ENCODE measurements around the gene IQGAP1.

The IQGAP1 gene

DNA sequence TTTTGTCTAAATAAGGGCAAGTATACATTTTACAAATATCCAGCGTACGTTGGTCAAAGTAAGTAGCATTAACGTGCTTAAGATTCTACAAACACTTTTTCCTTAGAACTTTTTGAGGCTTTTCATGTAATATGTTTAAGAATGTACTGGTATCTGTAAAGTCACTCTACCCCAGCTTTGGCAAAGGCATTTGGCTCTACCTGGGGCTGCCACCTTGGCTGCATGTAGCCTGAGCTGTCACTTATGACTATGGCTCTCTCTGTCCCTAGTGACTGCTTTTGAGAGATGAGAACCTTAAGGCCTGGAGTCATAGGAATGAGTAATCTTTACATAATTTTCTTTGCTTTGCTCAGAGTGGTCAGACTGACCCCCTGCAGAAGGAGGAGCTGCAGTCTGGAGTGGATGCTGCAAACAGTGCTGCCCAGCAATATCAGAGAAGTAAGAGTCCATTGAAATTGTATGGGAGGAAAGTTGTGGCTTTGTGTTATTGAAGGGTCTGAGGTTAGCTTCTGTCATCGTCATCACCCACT lies 61.2 kb downstream of the IQGAP1 start:
- no peak for DNase-seq

- DNase-seq, result no peak
Measured at GRCh38 chr15:90451053-90451850, 63.2 kb downstream of the IQGAP1 start.

- no peak for DNase-seq
Measured at GRCh38 chr15:90456236-90456635, 68.2 kb downstream of the IQGAP1 start.

GRCh38 chr15:90458061-90458460 lies 70.0 kb downstream of the IQGAP1 start:
- no peak for DNase-seq

DNA sequence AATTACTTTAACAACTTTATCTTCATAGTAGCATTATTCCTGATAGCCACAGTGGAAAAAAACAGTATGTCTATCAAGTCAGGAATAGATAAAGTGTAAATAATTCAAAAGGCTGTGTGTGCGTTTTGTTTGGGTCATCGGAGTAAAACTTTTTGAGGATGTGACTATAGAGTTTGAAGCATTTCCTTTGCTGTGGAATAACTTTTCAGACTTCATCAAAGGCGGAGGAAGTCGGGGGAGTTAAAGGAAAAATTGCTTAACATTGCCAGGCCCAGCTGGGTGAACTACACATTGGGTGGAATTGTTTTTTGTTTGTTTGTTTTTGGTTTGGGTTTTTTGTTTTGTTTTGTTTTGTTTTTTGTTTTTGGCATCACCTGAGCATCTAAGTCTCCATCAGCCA lies 71.3 kb downstream of the IQGAP1 start:
- no peak for DNase-seq

GRCh38 chr15:90460142-90460824 lies 72.2 kb downstream of the IQGAP1 start:
- no peak for DNase-seq

GRCh38 chr15:90463381-90463780 lies 75.3 kb downstream of the IQGAP1 start:
- no peak for DNase-seq

GRCh38 chr15:90465140-90465929 lies 77.3 kb downstream of the IQGAP1 start:
- DNase-seq, result no peak

DNA sequence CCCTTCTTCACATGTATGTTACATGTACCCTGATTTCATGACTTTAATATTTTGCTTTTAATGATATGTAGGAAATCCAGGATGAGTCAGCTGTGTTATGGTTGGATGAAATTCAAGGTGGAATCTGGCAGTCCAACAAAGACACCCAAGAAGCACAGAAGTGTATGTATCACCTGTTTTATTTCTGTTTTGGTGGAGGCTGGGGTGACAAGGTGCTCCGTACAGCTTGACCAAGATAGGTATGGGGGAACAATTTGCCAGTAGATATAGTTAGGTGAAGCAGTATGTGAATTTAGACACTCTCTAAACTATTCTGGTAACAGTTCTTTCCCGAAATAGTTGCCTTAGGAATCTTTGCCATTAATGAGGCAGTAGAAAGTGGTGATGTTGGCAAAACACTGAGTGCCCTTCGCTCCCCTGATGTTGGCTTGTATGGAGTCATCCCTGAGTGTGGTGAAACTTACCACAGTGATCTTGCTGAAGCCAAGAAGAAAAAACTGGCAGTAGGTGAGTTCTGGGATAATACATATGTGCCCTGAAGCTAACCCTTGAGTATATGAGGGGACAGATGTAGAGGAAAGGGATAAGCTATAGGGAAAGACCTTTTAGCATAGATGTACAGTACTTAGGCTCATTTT lies 78.0 kb downstream of the IQGAP1 start:
- no peak for DNase-seq

- DNase-seq, result no peak
Measured at GRCh38 chr15:90469723-90470122, 81.7 kb downstream of the IQGAP1 start.

- DNase-seq, result no peak
Measured at GRCh38 chr15:90470453-90470852, 82.4 kb downstream of the IQGAP1 start.

DNA sequence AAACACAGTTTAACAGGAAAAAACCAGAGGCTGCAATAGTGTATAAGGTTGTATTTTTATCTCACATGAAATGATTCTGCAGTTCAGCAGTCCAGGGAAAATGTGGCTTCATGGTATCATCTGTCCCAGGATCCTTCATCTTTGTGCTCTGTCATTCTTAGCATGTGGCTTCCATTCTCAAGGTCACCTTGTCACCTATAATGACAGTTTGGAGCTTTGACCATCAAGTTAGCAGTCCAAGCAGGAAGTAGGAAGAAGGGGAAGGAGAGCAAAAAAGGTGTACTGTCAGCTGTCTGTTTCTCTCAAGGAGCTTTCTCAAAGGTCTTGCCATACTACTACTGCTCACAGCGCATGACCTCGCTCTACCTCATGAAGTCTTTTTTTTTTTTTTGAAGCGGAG lies 83.1 kb downstream of the IQGAP1 start:
- DNase-seq, result no peak

- DNase-seq, result no peak
Measured at GRCh38 chr15:90471769-90472168, 83.7 kb downstream of the IQGAP1 start.

DNA sequence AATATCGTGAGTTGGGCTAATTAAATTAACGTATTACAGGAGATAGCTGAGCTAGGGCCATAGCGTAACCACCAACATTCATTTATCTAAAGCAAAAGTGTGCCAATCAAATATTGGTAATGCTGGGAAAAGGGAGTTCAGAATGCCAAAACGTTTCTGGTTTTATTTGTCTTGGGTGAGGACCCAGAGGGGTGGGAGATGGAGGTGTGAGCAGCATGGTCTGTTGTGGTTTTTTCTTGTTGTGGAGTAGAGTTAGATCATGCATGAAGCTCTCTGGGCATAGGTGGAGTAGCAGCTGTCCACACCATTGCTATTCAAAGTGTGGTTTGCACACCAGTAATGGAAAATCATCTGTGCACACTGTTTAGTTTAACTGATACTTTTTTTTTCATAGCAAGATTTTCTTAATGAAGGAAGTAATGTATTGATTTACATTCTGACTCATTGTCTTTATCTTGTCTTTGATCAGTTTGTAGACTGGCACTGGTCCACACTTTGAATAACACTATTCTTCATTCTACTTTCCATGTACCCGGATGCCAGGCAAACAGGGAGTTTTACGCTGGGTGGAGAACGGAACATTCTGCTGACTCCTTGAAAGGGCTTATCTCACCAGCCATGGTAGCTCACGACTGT lies 90.9 kb downstream of the IQGAP1 start:
- DNase-seq, result no peak

DNA sequence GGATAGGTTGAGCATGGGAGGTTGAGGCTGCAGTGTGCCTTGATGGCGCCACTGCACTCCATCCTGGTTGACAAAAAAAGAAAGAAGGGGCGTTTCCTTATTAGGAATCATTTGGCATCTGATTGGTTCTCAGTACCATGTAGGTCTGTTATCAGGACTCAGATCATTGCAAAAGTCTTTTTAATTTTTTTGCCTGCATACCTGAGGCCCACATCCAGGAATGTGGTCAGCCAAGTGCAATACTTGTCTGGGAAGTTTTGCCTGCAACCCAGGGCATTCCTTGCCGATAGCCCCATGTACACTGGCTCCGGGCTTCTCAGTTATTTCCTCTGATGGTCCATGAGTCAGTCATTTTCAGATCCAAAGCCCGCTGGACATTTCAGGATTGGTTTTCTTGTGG lies 91.6 kb downstream of the IQGAP1 start:
- no peak for DNase-seq

GRCh38 chr15:90481023-90481422 lies 93.0 kb downstream of the IQGAP1 start:
- DNase-seq, result peak in 1 of 2 donors; percentile 19

GRCh38 chr15:90482124-90483011 lies 94.3 kb downstream of the IQGAP1 start:
- DNase-seq, result peak; percentile 48 to 55

- DNase-seq, result no peak
Measured at GRCh38 chr15:90483012-90483307, 94.9 kb downstream of the IQGAP1 start.

GRCh38 chr15:90483637-90484036 lies 95.6 kb downstream of the IQGAP1 start:
- no peak for DNase-seq

DNA sequence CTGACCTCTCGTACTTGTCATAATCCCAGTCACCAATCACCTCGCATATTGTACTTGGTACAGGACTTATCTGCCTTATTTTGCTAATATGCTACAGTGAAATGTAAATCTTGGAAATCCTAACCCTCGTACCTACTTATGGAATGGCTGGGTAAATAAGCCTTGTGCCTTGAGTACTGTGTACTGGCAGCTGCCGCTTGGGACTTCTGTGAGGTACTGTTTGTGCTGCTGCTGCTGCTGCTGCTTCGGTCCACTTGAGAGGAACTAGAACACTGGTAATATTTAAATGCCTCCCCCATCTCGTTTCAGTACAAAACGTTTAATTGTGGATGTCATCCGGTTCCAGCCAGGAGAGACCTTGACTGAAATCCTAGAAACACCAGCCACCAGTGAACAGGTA lies 99.1 kb downstream of the IQGAP1 start:
- no peak for DNase-seq

- no peak for DNase-seq
Measured at GRCh38 chr15:90489514-90489913, 101.5 kb downstream of the IQGAP1 start.

GRCh38 chr15:90489944-90490343 lies 101.9 kb downstream of the IQGAP1 start:
- no peak for DNase-seq

All from stimulated activated CD4-positive, alpha-beta T cell treated with anti-CD3 and anti-CD28 coated beads, Interleukin-2, amount 100 ng/mL, for 24 hours (primary cell).